Kidney capillary endothelial cell (primary cell): Measurements from ENCODE around the gene PARP12.
"Not testable (repeated sequence)": the region's sequence is repeated elsewhere in the genome, so short reads cannot be mapped to it uniquely, and the experiment has no call there.

Source experiments
- DNase-seq: peaks from one replicate; pipeline ENCODE4 v3.0.0-alpha.2; 2018; ENCODE audit warnings: low spot score

Gene PARP12

DNA sequence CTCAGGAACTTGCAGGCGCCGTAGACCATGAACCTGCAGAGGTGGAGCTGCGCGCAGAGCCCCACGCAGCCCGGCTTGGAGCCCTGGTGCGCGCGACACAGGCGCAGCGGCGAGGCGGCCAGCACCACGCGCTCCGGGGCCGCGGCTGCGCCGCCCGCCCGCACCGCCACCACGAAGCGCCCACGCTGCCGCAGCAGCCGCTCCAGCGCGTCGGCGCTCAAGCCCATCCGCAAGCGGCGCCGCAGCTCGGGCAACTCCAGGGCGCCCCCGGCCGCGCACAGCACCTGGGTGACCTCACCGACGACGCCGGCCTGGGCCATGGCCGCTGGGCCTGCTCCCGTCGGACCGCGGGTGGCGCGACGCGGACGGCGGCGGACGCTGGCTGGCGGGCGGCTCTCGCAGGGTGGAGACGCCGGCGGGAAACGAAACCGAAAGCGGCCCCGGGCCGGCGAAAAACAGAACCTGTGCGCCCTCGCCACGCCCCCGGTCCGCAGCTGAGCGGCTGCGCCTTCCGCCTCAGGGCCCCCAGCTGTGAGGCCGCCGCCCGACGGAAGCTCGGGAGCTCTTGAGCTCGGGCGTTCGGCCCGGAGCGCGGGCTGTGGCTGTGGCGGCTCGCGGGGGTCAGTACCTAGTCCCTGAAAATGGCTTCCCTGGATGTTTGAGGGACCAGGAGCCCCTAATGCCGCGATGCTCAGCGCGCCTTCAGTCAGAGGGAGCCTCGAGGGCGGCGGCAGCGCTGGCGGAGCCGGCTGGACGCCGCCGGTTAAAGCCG lies at the start of gene PARP12:
Gene PARP12 (minus strand): TSS at position 424 of the 772 bp plus-strand sequence. CDS start 104 bp downstream, at position 320.
- DNase-seq = peak; percentile 68

GRCh38 chr7:140108777-140109176 lies 46.0 kb upstream of the PARP12 start:
- DNase-seq = not testable (repeated sequence)

- DNase-seq = no peak
Observed at GRCh38 chr7:140096459-140096858, 33.7 kb upstream of the PARP12 start.

DNA sequence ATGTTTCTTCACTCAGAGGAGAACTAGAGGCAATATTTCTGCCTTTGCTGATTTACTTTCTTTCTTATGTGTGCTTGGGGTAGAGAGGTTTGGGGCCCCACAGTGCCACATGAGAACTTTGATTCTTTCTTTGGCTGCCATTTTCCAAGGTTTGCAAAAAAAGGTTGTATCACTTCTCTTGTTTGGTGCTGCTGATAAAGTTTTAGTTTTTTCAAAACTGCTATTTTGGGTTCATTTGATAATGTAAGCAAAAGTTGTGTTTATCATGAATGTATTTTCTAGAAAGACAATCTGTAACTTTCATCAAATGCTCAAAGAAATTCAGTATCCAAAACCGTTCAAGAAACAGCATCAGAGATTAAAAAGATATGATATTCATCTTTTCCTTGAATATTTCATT lies 30.6 kb upstream of the PARP12 start:
- no peak for DNase-seq

DNA sequence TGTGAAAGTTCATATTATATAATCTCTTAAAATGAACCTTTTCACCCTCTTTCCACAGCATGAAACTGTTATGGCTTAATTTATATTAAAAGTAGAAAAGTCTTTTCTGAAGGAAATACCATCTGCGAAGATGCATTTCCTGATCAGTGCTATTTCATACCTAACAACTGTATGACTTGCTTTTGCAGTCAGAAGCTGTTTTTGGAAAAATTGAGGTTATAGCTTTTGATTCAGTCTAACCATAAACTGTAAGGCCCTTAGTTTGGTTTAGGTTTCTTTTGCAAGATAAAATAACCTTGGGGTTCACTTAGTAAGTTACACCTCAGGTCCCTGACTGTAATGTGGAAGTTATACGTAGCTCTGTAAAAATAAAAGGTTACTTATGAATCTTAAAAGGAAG lies 22.7 kb upstream of the PARP12 start:
- DNase-seq = no peak

- DNase-seq = no peak
Observed at GRCh38 chr7:140084972-140085371, 22.2 kb upstream of the PARP12 start.

- no peak for DNase-seq
Observed at GRCh38 chr7:140084142-140084655, 21.4 kb upstream of the PARP12 start.

GRCh38 chr7:140082770-140083169 lies 20.0 kb upstream of the PARP12 start:
- DNase-seq = no peak

DNA sequence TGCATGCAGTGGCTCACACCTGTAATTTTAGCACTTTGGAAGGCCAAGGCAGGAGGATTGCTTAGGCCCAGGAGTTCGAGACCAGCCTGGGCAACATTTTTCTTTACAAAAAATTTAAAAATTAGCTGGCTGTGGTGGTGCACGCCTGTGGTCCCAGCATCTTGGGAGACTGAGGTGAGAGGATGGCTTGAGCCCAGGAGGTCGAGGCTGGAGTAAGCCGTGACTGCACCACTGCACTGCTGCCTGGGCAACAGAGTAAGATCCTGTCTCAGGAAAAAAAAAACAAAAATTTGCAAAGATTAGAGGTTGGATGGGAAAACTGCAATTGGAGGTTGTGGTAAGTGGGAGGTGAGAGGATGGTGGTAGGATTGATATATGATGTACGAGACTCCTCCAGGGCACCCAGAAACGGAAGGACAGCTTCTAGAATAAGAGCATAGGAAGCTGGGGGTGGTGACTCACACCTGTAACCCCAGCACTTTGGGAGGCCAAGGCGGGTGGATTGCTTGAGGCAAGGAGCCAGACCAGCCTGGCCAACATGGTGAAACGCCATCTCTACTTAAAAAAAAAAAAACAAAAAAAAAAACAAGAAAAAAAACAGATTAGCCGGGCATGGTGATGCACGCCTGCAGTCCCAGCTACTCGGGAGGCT lies 19.1 kb upstream of the PARP12 start:
- DNase-seq = no peak

DNA sequence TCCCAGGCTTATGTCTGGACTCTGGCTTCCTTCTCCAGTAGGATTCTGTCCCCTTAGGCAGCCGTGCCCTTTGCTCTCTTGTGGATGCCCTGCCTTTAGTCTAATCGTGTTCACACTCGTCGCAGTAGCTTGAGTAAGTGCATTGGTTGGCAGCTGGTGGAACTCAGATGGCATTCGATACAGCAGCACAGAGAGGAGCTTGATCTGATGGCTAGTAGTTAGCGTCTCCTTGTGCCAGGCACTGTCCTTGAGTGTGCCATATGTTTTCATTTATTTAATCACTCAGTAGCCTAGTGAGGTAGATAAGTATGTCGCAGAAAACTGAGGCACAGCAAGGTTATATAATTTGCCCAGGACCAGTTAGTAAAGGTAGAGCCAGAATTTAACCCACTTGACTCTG lies 18.2 kb upstream of the PARP12 start:
- no peak for DNase-seq

GRCh38 chr7:140079121-140079536 lies 16.4 kb upstream of the PARP12 start:
- DNase-seq = no peak

GRCh38 chr7:140078392-140078791 lies 15.6 kb upstream of the PARP12 start:
- no peak for DNase-seq

GRCh38 chr7:140074780-140075179 lies 12.0 kb upstream of the PARP12 start:
- DNase-seq = no peak

DNA sequence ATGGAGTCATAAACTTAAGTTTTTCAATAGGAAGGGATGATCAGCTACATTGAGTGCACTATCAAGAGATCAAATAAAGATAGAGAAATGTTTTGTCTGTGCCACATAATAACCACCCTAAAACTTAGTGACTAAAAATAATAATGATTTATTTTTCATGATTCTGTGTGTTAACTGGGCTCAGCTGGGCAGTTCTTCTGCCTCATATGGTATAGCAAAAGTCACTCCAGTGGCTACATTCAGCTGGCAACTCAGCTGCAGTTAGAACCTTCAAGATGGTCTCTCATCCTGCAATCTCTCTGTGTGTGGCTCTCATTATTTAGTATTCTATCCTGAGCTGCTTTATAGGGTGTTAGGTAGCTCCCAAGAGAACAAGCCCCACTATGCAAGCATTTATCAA lies 7.8 kb upstream of the PARP12 start:
- DNase-seq = no peak

DNA sequence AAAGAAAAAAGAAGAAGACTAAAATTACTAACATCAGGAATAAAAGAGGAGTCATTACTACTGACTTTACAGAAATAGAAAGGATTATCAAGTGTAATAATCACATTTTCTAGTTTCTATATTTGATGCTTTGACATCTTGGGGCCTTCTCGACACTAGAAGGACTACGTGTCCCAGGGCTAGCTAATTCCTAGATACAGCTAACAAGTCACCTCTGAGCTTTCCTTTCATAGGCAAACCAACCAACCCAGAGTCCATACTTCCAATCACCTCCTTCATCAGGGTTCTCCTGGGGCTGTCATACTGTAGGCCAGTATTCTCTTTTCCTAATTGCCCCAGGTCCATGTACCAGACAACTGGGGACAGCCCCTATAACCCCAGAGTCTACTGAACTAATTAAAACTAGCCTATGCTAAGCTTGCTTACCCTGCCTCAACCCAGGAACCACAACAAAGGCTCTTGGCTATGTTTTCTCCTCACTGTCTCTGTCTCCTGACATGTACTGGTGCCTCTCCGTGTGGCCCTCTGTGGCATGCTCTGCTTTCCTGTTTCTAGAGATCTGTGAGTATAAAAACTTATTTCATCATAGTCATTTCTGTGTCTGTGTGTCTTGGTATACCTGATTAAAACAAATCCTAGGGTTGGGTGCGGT lies 6.7 kb upstream of the PARP12 start:
- no peak for DNase-seq

DNA sequence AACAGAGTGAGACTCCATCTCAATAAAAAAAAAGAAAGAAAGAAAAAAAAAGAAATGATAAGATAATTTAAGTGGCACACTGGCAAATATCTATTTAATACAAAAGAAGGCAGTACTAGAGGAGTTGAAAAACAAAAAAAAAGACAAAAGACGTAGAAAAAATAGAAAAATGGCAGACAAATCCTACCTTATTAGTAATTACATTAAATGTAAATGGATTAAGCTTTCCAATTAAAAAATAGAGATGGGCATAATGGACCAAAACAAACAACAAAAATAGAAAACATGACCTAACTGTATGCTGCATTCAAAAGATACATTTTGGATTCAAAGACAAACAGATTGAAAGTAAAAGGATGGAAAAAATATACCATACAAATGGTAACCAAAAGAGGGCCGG lies 5.3 kb upstream of the PARP12 start:
- no peak for DNase-seq

DNA sequence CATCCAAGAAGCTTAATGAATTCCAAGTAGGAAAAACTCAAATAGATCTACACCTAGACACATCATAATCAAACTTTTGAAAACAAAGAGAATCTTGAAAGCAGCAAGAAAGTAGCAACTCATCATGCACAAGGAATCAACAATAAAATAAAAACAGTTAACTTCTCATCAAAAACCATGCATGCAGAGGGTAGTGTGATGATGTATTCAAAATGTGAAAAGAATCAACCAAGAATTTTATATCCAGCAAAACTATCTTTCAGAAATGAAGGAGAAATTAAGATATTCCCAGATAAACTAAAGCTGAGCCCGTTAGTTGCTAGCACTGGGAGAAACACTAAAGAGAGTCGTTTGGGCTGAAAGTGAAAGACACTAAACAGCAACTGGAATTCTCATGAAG lies 4.3 kb upstream of the PARP12 start:
- DNase-seq = no peak

GRCh38 chr7:140062118-140062527 lies 628 bp downstream of the PARP12 start:
- DNase-seq = no peak

DNA sequence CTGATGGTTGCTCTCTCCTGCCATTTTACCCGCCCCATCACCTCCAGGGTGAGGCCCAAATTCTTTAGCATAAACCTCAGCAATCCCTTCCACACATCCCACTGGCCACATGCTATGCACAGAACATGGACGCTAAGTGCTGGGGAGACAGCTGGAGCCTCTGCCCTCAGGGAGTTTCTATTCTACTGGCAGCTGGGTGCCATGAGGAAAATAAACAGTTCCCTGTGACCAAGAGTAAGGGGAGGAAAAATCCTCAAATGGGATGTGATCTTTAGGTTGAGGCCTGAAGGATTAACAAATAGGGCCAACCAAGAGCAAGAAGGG lies 1.2 kb downstream of the PARP12 start:
- no peak for DNase-seq

DNA sequence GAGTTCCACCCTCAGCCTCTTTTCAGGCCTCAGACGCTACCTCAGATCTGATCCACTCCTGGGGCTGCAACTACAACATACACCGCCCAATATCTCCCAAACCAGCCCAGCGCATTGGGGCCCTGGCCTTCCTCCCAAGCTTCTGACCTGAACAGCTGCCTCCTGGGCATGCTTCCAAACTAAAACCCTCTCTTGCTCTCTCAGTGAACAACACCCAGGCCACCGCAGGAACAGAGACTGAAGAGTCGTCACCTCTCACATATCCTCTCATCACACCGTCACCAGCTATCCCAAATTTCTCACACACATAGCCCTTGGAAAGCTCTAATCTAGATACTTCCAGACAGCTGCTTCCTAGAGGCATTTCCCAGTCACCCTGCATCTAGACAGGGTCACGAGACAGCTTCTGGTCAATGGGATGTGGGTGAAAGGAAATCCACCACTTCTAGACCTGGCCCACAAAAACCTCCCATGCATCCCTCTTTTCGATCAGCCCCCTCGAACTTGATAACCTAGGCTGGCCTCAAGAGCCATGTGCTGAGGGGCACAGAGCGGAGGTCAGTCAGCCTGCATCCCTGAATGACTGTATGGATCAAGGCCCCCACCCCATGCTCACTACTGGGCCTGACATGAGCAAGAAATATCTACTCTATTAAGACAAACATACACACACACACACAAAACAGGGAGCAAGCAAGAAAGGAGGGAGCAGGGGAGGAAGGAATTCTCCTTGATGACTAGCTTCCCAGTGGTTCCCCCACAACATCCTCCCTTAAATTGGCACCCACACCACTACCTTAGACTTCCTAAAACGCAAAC lies 1.8 kb downstream of the PARP12 start:
- DNase-seq = no peak

GRCh38 chr7:140060243-140060630 lies 2.5 kb downstream of the PARP12 start:
- no peak for DNase-seq
